Panc1 (cell line): ENCODE results near the gene FUT2. TPM values are rescaled to one million over a fixed set of nuclear protein-coding genes. Genes with fewer than 3 reads are reported as not detected.

Source experiments
- ATAC-seq: fragments of 200-7000 bp; cut with Tn5 transposase; 2 replicates; pipeline ENCODE4 v1.9.1; 2020; ENCODE audit warnings: mild to moderate bottlenecking, moderate library complexity
- BruUV-seq: library from RNA; stranded (reverse); fragments of 400-500 nt; replicated peaks from 2 replicates; lab custom pipeline; 2021; lab: Mats Ljungman, UMichigan
- CTCF ChIA-PET: fragments of 300-600 bp; sonication (Branson Sonifier 250); formaldehyde crosslinking; loops from one replicate; lab custom pipeline; 2022; ENCODE audit warnings: antibody characterized with exemption; lab: Charles Lee
- POLR2A ChIA-PET: fragments of 300-600 bp; sonication (Branson Sonifier 250); formaldehyde crosslinking; loops from one replicate; lab custom pipeline; 2022; ENCODE audit warnings: antibody characterized with exemption; lab: Charles Lee
- DNase-seq: peaks from one replicate; pipeline ENCODE4 v3.0.0-alpha.2; 2010; ENCODE audit warnings: low read depth, low spot score
- H3K27ac ChIP-seq: 2 replicates; pipeline ENCODE4 v1.5.1; 2011; ENCODE audit warnings: mild to moderate bottlenecking, low read length, inconsistent platforms
- H3K27me3 ChIP-seq: fragments of 200-500 bp; sonication (Bioruptor generic); 2 replicates; pipeline ENCODE4 v1.6.0; 2014; ENCODE audit warnings: low read length, inconsistent platforms; ENCODE audit not compliant: control insufficient read depth, insufficient read depth
- H3K36me3 ChIP-seq: fragments of 200-500 bp; sonication (Bioruptor generic); 2 replicates; pipeline ENCODE4 v1.5.1; 2014; ENCODE audit warnings: inconsistent platforms, mild to moderate bottlenecking, low read length, moderate library complexity; ENCODE audit not compliant: control insufficient read depth, insufficient read depth
- H3K4me1 ChIP-seq: 2 replicates; pipeline ENCODE4 v1.5.1; 2011; ENCODE audit warnings: inconsistent platforms, mild to moderate bottlenecking, low read length, moderate library complexity; ENCODE audit not compliant: control insufficient read depth, insufficient read depth
- H3K4me3 ChIP-seq, 2 experiments: 2 replicates each; pipeline ENCODE4 v1.5.1; 2011 to 2012; ENCODE audit warnings: low read depth in 2 of 2, low read length in 2 of 2, mild to moderate bottlenecking in 2 of 2, inconsistent platforms in 1 of 2, moderate library complexity in 1 of 2
- H3K9me3 ChIP-seq: fragments of 200-500 bp; sonication (Bioruptor generic); 2 replicates; pipeline ENCODE4 v1.5.1; 2014; ENCODE audit warnings: low read depth, mild to moderate bottlenecking, inconsistent platforms, low read length, moderate library complexity; ENCODE audit not compliant: control insufficient read depth, insufficient read depth
- CTCF ChIP-seq: fragments of 450-650 bp; IDR thresholded peaks from 2 replicates; pipeline ENCODE4 v1.5.1; 2017; ENCODE audit warnings: mild to moderate bottlenecking
- POLR2AphosphoS5 ChIP-seq: IDR thresholded peaks from 2 replicates; pipeline ENCODE4 v1.6.1; 2012; ENCODE audit warnings: mild to moderate bottlenecking, low read depth, low read length, moderate library complexity
- REST ChIP-seq, 2 experiments: IDR thresholded peaks; 2 replicates each; pipeline ENCODE4 v1.6.1; 2011 to 2012; ENCODE audit warnings: low read depth in 2 of 2, control low read depth in 1 of 2, low read length in 1 of 2, mild to moderate bottlenecking in 1 of 2, moderate library complexity in 1 of 2; ENCODE audit not compliant: insufficient read depth in 1 of 2
- SIN3A ChIP-seq: IDR thresholded peaks from 2 replicates; pipeline ENCODE4 v1.6.1; 2012; ENCODE audit warnings: low read depth, mild to moderate bottlenecking, low read length, moderate library complexity, borderline replicate concordance; ENCODE audit not compliant: insufficient read depth
- TCF7L2 ChIP-seq: IDR thresholded peaks from 2 replicates; pipeline ENCODE4 v1.6.1; 2011; ENCODE audit warnings: mild to moderate bottlenecking, low read depth, low read length, inconsistent platforms
- in situ Hi-C: cut with HindIII; loops from 2 replicates; pipeline ENCODE4 v1.10.0; 2016; ENCODE audit warnings: low sequenced_read_pairs, low pct_unique_long_range_greater_than_20kb
- intact Hi-C: fragments of 100-400 bp; cut with micrococcal nuclease; formaldehyde crosslinking; loops from one replicate; pipeline ENCODE4 v1.10.0; 2022; ENCODE audit not compliant: unreplicated experiment
- total RNA-seq: library from RNA; stranded (reverse); gene quantifications from one replicate; pipeline ENCODE4 v1.2.1, GENCODE V29; 2021; ENCODE audit not compliant: unreplicated experiment

The FUT2 gene
- total RNA-seq, 1 experiment from 2014 or later: 0.08 TPM

- DNase-seq (no peak), ATAC-seq (no peak)
- BruUV-seq: no TSS peak
- H3K27me3 ChIP-seq: no peaks in the 10 kb centered on the region
- no peaks in the 10 kb centered on the region for H3K36me3 ChIP-seq
- intact Hi-C loops (no loop called here), in situ Hi-C loops (no loop called here)
- H3K9me3 ChIP-seq: no peaks in the 10 kb centered on the region
- ChIA-PET POLR2A (no interaction called here), CTCF (interaction anchor here (0.5 to 0.6 kb wide), 2 partner anchors 45 to 324 kb away, joined by 4 to 8 read pairs; no protein-coding TSS in a partner anchor)
- H3K4me1 ChIP-seq: no peaks in the 10 kb centered on the region; the same call in 1 of the 2 replicates
- no peak for TF ChIP-seq REST (IDR thresholded peaks at IDR 0.05; ENCODE audit: insufficient read depth in 1 of 2, low read depth in 2 of 2, low read length in 1 of 2)
- TF ChIP-seq TCF7L2: no peak
- TF ChIP-seq CTCF: no peak
- no peak for TF ChIP-seq POLR2AphosphoS5
- TF ChIP-seq SIN3A: no peak
- no peak overlapping the region for H3K27ac ChIP-seq
- peak overlapping the region; percentile 47 to 50 for H3K4me3 ChIP-seq
Measured at GRCh38 chr19:48739404-48740163, 43.8 kb downstream of the FUT2 start.

- no peaks in the 10 kb centered on the region for H3K9me3 ChIP-seq
- no peak for DNase-seq
- no peaks in the 10 kb centered on the region for H3K27me3 ChIP-seq
- no peaks in the 10 kb centered on the region for H3K36me3 ChIP-seq
- H3K27ac ChIP-seq: no peak within 1 kb of the TSS
- H3K4me1 ChIP-seq: no peaks in the 10 kb centered on the region; the same call in 1 of the 2 replicates
- no peak for ATAC-seq
- CTCF ChIA-PET: interaction anchor here (0.5 kb wide), 1 partner anchor 323 kb away, joined by 8 read pairs; no protein-coding TSS in a partner anchor
- in situ Hi-C loops (no loop called here), intact Hi-C loops (no loop called here)
- TF ChIP-seq REST (IDR thresholded peaks at IDR 0.05; ENCODE audit: insufficient read depth in 1 of 2, low read depth in 2 of 2, low read length in 1 of 2) (no peak), CTCF (no peak), SIN3A (no peak), TCF7L2 (no peak), POLR2AphosphoS5 (no peak)
- POLR2A ChIA-PET: no interaction called here
- no TSS peak for BruUV-seq
- H3K4me3 ChIP-seq: peak within 1 kb of the TSS; percentile 47 to 50
Measured at GRCh38 chr19:48740164-48740972, 44.6 kb downstream of the FUT2 start, which contains the start of gene RASIP1. Gene RASIP1, minus strand, starts transcription at chr19:48740610. Its CDS starts 328 bp downstream, at chr19:48740282.
